ENCODE data around the gene PTPRD. TPM values are rescaled to one million over a fixed set of nuclear protein-coding genes. Genes with fewer than 3 reads are reported as not detected.

The PTPRD gene
- total RNA-seq, 3 donors from 2014 or later (not counting 1 experiment from before 2014, with no cell fraction given) = 0.05 to 0.68 TPM; not detected in 1

GRCh38 chr9:10226996-10227395, 385.8 kb downstream of the PTPRD start:
- Histone ChIP-seq H3K36me3 (ENCODE audit: control insufficient read depth, insufficient read depth, low read length) (no peaks in the 10 kb centered on the region), H3K4me3 (ENCODE audit: low read length) (no peak overlapping the region), H3K27ac (ENCODE audit: low read length) (no peak overlapping the region), H3K9me3 (ENCODE audit: control insufficient read depth, insufficient read depth, low read length) (no peaks in the 10 kb centered on the region), H3K27me3 (ENCODE audit: control insufficient read depth, insufficient read depth, low read length) (no peaks in the 10 kb centered on the region), H3K4me1 (ENCODE audit: control insufficient read depth, insufficient read depth, low read length) (no peaks in the 10 kb centered on the region)
- no peaks in the 10 kb centered on the region for H3K27me3 Mint-ChIP-seq (ENCODE audit: low read depth in 2 of 2)
- peaks cover 9 to 16% of the 10 kb centered on the region in 2 donors for H3K9me3 Mint-ChIP-seq
- no peaks in the 10 kb centered on the region for H3K36me3 Mint-ChIP-seq
- DNase-seq (no peak), ATAC-seq (no peak)
- no peaks in the 10 kb centered on the region for H3K4me1 Mint-ChIP-seq
- WGBS (ENCODE audit: insufficient coverage) = 71% methylated on average over 1 of the region's 4 CpGs
- TF ChIP-seq, protein P1, sequence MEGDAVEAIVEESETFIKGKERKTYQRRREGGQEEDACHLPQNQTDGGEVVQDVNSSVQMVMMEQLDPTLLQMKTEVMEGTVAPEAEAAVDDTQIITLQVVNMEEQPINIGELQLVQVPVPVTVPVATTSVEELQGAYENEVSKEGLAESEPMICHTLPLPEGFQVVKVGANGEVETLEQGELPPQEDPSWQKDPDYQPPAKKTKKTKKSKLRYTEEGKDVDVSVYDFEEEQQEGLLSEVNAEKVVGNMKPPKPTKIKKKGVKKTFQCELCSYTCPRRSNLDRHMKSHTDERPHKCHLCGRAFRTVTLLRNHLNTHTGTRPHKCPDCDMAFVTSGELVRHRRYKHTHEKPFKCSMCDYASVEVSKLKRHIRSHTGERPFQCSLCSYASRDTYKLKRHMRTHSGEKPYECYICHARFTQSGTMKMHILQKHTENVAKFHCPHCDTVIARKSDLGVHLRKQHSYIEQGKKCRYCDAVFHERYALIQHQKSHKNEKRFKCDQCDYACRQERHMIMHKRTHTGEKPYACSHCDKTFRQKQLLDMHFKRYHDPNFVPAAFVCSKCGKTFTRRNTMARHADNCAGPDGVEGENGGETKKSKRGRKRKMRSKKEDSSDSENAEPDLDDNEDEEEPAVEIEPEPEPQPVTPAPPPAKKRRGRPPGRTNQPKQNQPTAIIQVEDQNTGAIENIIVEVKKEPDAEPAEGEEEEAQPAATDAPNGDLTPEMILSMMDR (IDR thresholded peaks at IDR 0.05) = no peak
- no peak overlapping the region for H3K27ac Mint-ChIP-seq
- intact Hi-C loops (cut with micrococcal nuclease) = no loop called here
- H3K4me3 Mint-ChIP-seq = no peak overlapping the region

GRCh38 chr9:10212702-10213101, 400.1 kb downstream of the PTPRD start:
- Mint-ChIP-seq H3K27ac (no peak overlapping the region), H3K27me3 (ENCODE audit: low read depth in 2 of 2) (no peaks in the 10 kb centered on the region), H3K4me3 (no peak overlapping the region), H3K36me3 (no peaks in the 10 kb centered on the region), H3K4me1 (no peaks in the 10 kb centered on the region), H3K9me3 (peaks cover 6 to 9% of the 10 kb centered on the region in 2 donors)
- intact Hi-C loops (cut with micrococcal nuclease) = no loop called here
- no peaks in the 10 kb centered on the region for H3K27me3 ChIP-seq (ENCODE audit: control insufficient read depth, insufficient read depth, low read length)
- TF ChIP-seq, protein P1 (IDR thresholded peaks at IDR 0.05) = no peak
- no peaks in the 10 kb centered on the region for H3K36me3 ChIP-seq (ENCODE audit: control insufficient read depth, insufficient read depth, low read length)
- no peak overlapping the region for H3K4me3 ChIP-seq (ENCODE audit: low read length)
- no peaks in the 10 kb centered on the region for H3K9me3 ChIP-seq (ENCODE audit: control insufficient read depth, insufficient read depth, low read length)
- H3K4me1 ChIP-seq (ENCODE audit: control insufficient read depth, insufficient read depth, low read length) = no peaks in the 10 kb centered on the region
- WGBS (ENCODE audit: insufficient coverage) = 45% methylated on average over 2 of the region's 3 CpGs
- ATAC-seq = no peak
- no peak overlapping the region for H3K27ac ChIP-seq (ENCODE audit: low read length)
- no peak for DNase-seq

DNA sequence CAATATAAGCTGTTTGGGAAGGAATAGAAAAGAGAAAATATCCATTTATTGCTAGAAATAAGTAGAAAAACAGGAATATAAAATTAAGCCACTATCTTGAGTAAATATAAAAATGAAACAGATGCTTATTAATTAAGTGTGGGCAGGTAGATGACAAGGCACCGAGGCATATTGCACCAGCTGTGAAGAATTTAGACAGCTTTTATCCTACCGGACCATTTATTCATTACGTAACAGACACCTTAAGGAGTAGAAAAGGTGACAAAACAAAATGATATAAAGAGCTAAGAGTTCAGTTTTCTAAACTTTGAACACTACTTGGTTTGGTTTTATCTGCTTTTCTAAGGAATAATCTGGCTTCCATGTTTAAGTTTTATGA, 404.1 kb downstream of the PTPRD start:
- H3K27me3 Mint-ChIP-seq (ENCODE audit: low read depth in 2 of 2) = no peaks in the 10 kb centered on the region

DNA sequence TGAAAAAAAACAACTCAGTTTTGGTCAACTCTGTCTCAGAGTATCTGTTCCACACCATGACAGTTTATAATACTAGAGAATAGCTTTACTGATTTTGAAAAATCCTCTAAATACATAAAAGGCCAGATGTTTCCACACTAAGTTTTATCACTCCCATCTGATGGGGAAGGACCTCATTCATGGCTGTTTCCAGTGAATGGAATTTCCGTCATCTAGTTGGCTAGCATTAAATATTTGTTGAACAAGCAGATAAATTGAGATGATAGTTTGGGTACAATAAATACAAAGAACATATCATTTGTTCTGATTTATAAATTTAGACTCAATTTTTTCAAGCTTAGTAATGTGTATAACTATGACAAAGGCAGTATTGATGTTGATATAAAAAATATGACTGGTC, 408.5 kb downstream of the PTPRD start:
- Histone ChIP-seq H3K27ac (ENCODE audit: low read length) (no peak overlapping the region), H3K27me3 (ENCODE audit: control insufficient read depth, insufficient read depth, low read length) (no peaks in the 10 kb centered on the region), H3K4me3 (ENCODE audit: low read length) (no peak overlapping the region), H3K36me3 (ENCODE audit: control insufficient read depth, insufficient read depth, low read length) (no peaks in the 10 kb centered on the region), H3K4me1 (ENCODE audit: control insufficient read depth, insufficient read depth, low read length) (no peaks in the 10 kb centered on the region), H3K9me3 (ENCODE audit: control insufficient read depth, insufficient read depth, low read length) (peaks cover 3% of the 10 kb centered on the region)
- DNase-seq (no peak), ATAC-seq (no peak)
- intact Hi-C loops (cut with micrococcal nuclease) = no loop called here
- H3K9me3 Mint-ChIP-seq = peaks cover 5 to 14% of the 10 kb centered on the region in 2 donors
- H3K36me3 Mint-ChIP-seq = no peaks in the 10 kb centered on the region
- no peak overlapping the region for H3K4me3 Mint-ChIP-seq
- TF ChIP-seq, protein P1 (IDR thresholded peaks at IDR 0.05) = no peak
- no peak overlapping the region for H3K27ac Mint-ChIP-seq
- no CpG with 5 or more reads among the region's 1 CpG for WGBS (ENCODE audit: insufficient coverage)
- no peaks in the 10 kb centered on the region for H3K4me1 Mint-ChIP-seq
- H3K27me3 Mint-ChIP-seq (ENCODE audit: low read depth in 2 of 2) = no peaks in the 10 kb centered on the region

More for the DNA sequence above, 404.1 kb downstream of the PTPRD start:
- Mint-ChIP-seq H3K4me3 (no peak overlapping the region), H3K4me1 (no peaks in the 10 kb centered on the region), H3K27ac (no peak overlapping the region), H3K9me3 (peaks cover 7 to 12% of the 10 kb centered on the region in 2 donors), H3K36me3 (no peaks in the 10 kb centered on the region)
- Histone ChIP-seq H3K27ac (ENCODE audit: low read length) (no peak overlapping the region), H3K36me3 (ENCODE audit: control insufficient read depth, insufficient read depth, low read length) (no peaks in the 10 kb centered on the region), H3K27me3 (ENCODE audit: control insufficient read depth, insufficient read depth, low read length) (no peaks in the 10 kb centered on the region), H3K9me3 (ENCODE audit: control insufficient read depth, insufficient read depth, low read length) (peaks cover 3% of the 10 kb centered on the region), H3K4me1 (ENCODE audit: control insufficient read depth, insufficient read depth, low read length) (no peaks in the 10 kb centered on the region), H3K4me3 (ENCODE audit: low read length) (no peak overlapping the region)
- ATAC-seq (no peak), DNase-seq (no peak)
- WGBS (ENCODE audit: insufficient coverage) = 79% methylated on average over 3 of the region's 3 CpGs
- intact Hi-C loops (cut with micrococcal nuclease) = no loop called here
- TF ChIP-seq, protein P1 (IDR thresholded peaks at IDR 0.05) = no peak
